Measurements from ENCODE around the gene BORCS5. TPM values are rescaled to one million over a fixed set of nuclear protein-coding genes. Genes with fewer than 3 reads are reported as not detected.

BORCS5 gene
- total RNA-seq, 1 experiment from 2014 or later: 13.9 TPM

- H2BK20ac ChIP-seq (ENCODE audit: low read depth, low read length, poor library complexity, severe bottlenecking): no peak overlapping the region
- H3K23ac ChIP-seq (ENCODE audit: insufficient read length, low read depth, low read length): no peak overlapping the region
- no peak for DNase-seq
- H4K5ac ChIP-seq (ENCODE audit: insufficient read length, low read depth, low read length): no peak overlapping the region
- H3K79me1 ChIP-seq (ENCODE audit: insufficient read depth, low read depth, low read length, poor library complexity, severe bottlenecking): no peaks in the 10 kb centered on the region
- H3K9ac ChIP-seq (ENCODE audit: extremely low read depth, insufficient read length, low read length): no peak overlapping the region
- no peak overlapping the region for H3K4me2 ChIP-seq (ENCODE audit: insufficient read depth, insufficient read length, low read length)
- Mint-ChIP-seq H3K4me1 (peaks cover 4 to 5% of the 10 kb centered on the region in 2 experiments; a peak in 3 of 4 replicates), H3K27ac (no peak overlapping the region), H3K9me3 (no peaks in the 10 kb centered on the region), H3K36me3 (ENCODE audit: insufficient read depth in 1 of 3, low read depth in 3 of 3) (peaks cover 10 to 49% (median 29%) of the 10 kb centered on the region in 3 experiments; a peak in 6 of 7 replicates), H3K4me3 (no peak overlapping the region), H3K27me3 (ENCODE audit: low read depth) (no peaks in the 10 kb centered on the region)
- no peak overlapping the region for H2AK5ac ChIP-seq (ENCODE audit: insufficient read length, low read length)
- H2BK120ac ChIP-seq (ENCODE audit: low read depth, low read length, poor library complexity, severe bottlenecking): no peak overlapping the region
- H2BK15ac ChIP-seq (ENCODE audit: low read depth, low read length): no peak overlapping the region
- no peak overlapping the region for H3K27ac ChIP-seq (ENCODE audit: insufficient read length, low read depth, low read length)
- no peaks in the 10 kb centered on the region for H3K23me2 ChIP-seq (ENCODE audit: insufficient read length, low read depth, low read length, poor library complexity, severe bottlenecking)
- H2BK5ac ChIP-seq (ENCODE audit: insufficient read length, low read length): no peak overlapping the region
- H4K8ac ChIP-seq (replicated peaks; ENCODE audit: insufficient read length, low read depth, low read length): no peak overlapping the region
- H4K91ac ChIP-seq (ENCODE audit: insufficient read length, low read depth, low read length): no peak overlapping the region
- no peak overlapping the region for H3K14ac ChIP-seq (ENCODE audit: insufficient read depth, low read length)
- H3K27me3 ChIP-seq (ENCODE audit: insufficient read depth, low read length): no peaks in the 10 kb centered on the region
- H3K9me3 ChIP-seq (ENCODE audit: control insufficient read depth, low read depth, low read length): no peaks in the 10 kb centered on the region
- H3K56ac ChIP-seq (ENCODE audit: insufficient read length, low read depth, low read length): no peak overlapping the region
- no CpG with 5 or more reads among the region's 6 CpGs for whole genome bisulfite sequencing (ENCODE audit: extremely low coverage, insufficient read length, low lambda C conversion rate)
- no peak overlapping the region for H2BK12ac ChIP-seq (ENCODE audit: insufficient read length, low read depth, low read length)
- H3K4ac ChIP-seq (ENCODE audit: low read depth, low read length): no peak overlapping the region
- no peak for TF ChIP-seq CTCF (conservative IDR thresholded peaks at IDR 0.05)
- H3T11ph ChIP-seq (ENCODE audit: low read length): no peak overlapping the region
- no peak overlapping the region for H2AFZ ChIP-seq (ENCODE audit: low read length)
- no peak overlapping the region for H3K18ac ChIP-seq (ENCODE audit: insufficient read length, low read depth, low read length)
- H3K4me1 ChIP-seq (ENCODE audit: insufficient read depth, low read length): no peaks in the 10 kb centered on the region
- no peaks in the 10 kb centered on the region for H4K20me1 ChIP-seq (ENCODE audit: control insufficient read depth, insufficient read depth, insufficient read length)
- no peaks in the 10 kb centered on the region; the same call in 1 of the 2 replicates for H3K79me2 ChIP-seq (ENCODE audit: insufficient read depth, low read length)
Observed at GRCh38 chr12:12486661-12487240, 129.9 kb downstream of the BORCS5 start.

Measured in H9 (cell line).